NCI-H524 (cell line): ENCODE results near the gene UBR4.

Experiments
- DNase-seq, 2 experiments: peaks; one replicate each; lab custom pipeline; 2025; lab: John Stamatoyannopoulos, UW

The UBR4 gene

GRCh38 chr1:19036041-19036812 is 173.8 kb downstream of the UBR4 start:
- no peak for DNase-seq

- no peak for DNase-seq
Measured at GRCh38 chr1:19035377-19036040, 174.6 kb downstream of the UBR4 start.

GRCh38 chr1:19034721-19035120 is 175.3 kb downstream of the UBR4 start:
- DNase-seq, result no peak

GRCh38 chr1:19033926-19034680 is 176.0 kb downstream of the UBR4 start:
- DNase-seq, result no peak

GRCh38 chr1:19033515-19033839 is 176.6 kb downstream of the UBR4 start:
- no peak for DNase-seq

GRCh38 chr1:19032701-19033514 is 177.2 kb downstream of the UBR4 start:
- DNase-seq, result no peak

GRCh38 chr1:19032413-19032695 is 177.7 kb downstream of the UBR4 start:
- no peak for DNase-seq

GRCh38 chr1:19029191-19030085 is 180.6 kb downstream of the UBR4 start:
- DNase-seq, result peak in 1 of 2 experiments; percentile 7

- DNase-seq, result no peak
Measured at GRCh38 chr1:19028546-19029129, 181.4 kb downstream of the UBR4 start.

- DNase-seq, result peak in 1 of 2 experiments; percentile 69
Measured at GRCh38 chr1:19028110-19028509, 182.0 kb downstream of the UBR4 start.
